HG03571 (cell line): ENCODE measurements around the gene LZTS2.

Experiments
- ATAC-seq: cut with Tn5 transposase; IDR thresholded peaks from one replicate; pipeline ENCODE4 v1.9.1; 2021; ENCODE audit not compliant: unreplicated experiment

The LZTS2 gene

GRCh38 chr10:101013365-101013825, 13.8 kb downstream of the LZTS2 start:
- no peak for ATAC-seq

GRCh38 chr10:101014230-101014884, 14.7 kb downstream of the LZTS2 start:
- ATAC-seq: no peak

- no peak for ATAC-seq
Measured at GRCh38 chr10:101014966-101015581, 15.5 kb downstream of the LZTS2 start.

GRCh38 chr10:101015582-101015973, 16.0 kb downstream of the LZTS2 start:
- no peak for ATAC-seq

- ATAC-seq: no peak
Measured at GRCh38 chr10:101016814-101017213, 17.2 kb downstream of the LZTS2 start.

GRCh38 chr10:101018118-101018599, 18.6 kb downstream of the LZTS2 start:
- ATAC-seq: no peak

- ATAC-seq: no peak
Measured at GRCh38 chr10:101018600-101019439, 19.2 kb downstream of the LZTS2 start.

- ATAC-seq: no peak
Measured at GRCh38 chr10:101019440-101019703, 19.8 kb downstream of the LZTS2 start.

GRCh38 chr10:101020427-101021075, 20.9 kb downstream of the LZTS2 start:
- no peak for ATAC-seq

- no peak for ATAC-seq
Measured at GRCh38 chr10:101021239-101021638, 21.6 kb downstream of the LZTS2 start.

- no peak for ATAC-seq
Measured at GRCh38 chr10:101021692-101022251, 22.2 kb downstream of the LZTS2 start.

GRCh38 chr10:101022967-101023705, 23.5 kb downstream of the LZTS2 start:
- no peak for ATAC-seq

- no peak for ATAC-seq
Measured at GRCh38 chr10:101027106-101027720, 27.6 kb downstream of the LZTS2 start.

- no peak for ATAC-seq
Measured at GRCh38 chr10:101028446-101029337, 29.1 kb downstream of the LZTS2 start.

GRCh38 chr10:101029520-101030295, 30.1 kb downstream of the LZTS2 start:
- ATAC-seq: no peak

GRCh38 chr10:101030496-101031127, 31.0 kb downstream of the LZTS2 start:
- ATAC-seq: no peak

GRCh38 chr10:101031128-101031795, 31.7 kb downstream of the LZTS2 start, which contains the start of the genes PDZD7 and SFXN3:
TSS of gene PDZD7 (minus strand) at chr10:101031129. CDS start at chr10:101030219, 910 bp downstream.
TSS of gene SFXN3 (plus strand) at chr10:101031234. CDS start at chr10:101034695, 3,461 bp downstream.
- ATAC-seq: peak; percentile 91
